Stimulated activated CD4-positive, alpha-beta T cell treated with anti-CD3 and anti-CD28 coated beads, TNF-alpha, amount 100 ng/mL, for 4 hours (primary cell): ENCODE results near the gene HVCN1.
A peak's percentile ranks its signal among the peaks of the same experiment; 100 is the strongest.

Experiments
- DNase-seq, 3 experiments: peaks; one replicate each; pipeline ENCODE4 v3.0.0-alpha.2; 2020; ENCODE audit warnings: low read depth in 3 of 3

The HVCN1 gene

DNA sequence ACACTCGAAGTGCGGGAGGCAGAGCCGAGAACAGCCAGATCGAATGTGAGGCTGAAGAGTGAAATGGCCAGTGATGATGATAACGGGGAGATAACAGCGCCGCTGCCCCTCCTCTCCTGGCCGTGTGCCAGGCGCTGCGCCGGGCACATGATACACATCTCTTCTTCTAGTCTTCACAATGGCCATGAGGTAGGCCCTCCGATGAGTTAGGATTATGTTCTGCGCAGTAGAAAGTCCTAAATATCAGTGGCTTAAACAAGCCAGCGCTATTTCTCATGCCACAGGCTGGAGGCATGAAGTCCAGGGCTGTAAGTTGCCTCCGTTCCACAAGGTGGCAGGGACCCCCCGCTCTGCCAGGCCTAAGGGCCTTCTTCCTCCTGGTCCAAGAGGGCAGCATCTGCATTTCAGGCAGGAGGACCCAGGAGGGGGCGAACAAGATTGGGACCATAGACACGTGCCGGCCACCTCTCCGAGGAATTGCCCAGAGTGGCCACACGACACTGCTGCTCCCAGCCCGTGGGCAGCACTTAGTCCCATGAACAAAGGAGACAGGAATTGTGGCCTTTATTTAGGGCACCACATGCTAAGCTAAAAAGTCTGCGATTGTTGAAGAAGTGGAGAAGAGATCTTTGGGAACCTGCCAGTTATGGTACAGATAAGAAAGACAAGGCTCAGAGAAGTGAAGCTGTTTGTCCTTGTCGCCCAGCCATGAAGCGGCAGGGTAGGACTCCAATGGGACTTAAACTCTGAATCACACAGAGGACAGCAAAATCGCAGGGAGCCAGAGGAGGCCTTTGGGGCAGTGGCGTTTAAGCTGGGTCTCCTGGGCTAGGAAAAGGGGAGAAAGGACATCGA lies 10.9 kb upstream of the HVCN1 start:
- DNase-seq: no peak

DNA sequence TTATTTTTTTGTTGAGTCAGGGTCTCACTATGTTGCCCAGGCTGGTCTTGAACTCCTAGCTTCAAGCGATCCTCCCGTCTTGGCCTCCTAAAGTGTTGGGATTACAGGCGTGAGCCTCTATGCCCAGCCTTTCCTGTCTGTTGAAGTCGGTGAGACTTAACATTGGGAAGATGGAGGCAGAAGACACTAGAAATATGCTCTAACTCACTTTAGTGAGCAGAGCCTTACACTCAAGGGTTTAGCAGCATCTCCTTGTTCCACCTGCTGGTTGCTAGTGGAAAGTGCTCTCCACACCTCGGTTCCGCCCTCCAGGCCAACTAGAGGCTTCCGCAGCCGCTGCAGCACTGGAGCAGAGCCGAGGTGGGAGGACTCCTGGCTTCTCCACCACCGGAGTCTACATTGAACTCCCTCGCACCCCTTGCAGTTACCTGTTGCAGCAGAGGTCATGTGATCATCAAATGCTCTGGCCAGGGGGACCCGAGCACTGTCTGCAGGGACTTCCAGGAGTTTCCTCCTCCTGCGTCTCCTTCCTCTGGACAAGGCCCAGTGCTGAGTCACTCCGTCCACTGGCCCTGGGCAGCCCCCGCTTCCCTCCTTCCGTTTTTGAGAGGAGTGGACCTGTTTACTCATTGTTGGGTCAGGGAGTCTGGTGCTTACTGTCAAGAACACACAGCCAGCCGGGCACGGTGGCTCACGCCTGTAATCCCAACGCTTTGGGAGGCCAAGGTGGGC lies 9.4 kb upstream of the HVCN1 start:
- DNase-seq: peak; percentile 34 to 54 (median 53)

DNA sequence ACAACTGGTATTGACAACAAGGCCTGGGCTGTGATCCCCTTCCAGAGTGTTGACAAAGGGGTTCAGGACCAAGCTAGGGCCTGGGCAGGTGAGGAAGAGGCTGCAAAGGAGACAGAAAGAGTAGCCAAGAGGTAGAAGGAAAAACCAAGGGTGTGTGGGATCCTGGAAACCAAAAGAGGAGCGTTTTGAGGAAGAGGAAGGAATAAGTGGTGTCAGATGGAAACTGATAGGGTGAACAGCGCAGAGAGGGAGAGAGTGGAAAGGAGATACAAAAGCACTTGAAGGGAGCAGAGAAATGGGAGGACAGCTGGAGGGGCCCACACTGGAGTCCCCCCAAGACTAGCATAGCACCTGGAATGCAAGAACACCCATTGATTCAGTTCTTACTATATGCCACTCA lies 8.3 kb upstream of the HVCN1 start:
- no peak for DNase-seq

DNA sequence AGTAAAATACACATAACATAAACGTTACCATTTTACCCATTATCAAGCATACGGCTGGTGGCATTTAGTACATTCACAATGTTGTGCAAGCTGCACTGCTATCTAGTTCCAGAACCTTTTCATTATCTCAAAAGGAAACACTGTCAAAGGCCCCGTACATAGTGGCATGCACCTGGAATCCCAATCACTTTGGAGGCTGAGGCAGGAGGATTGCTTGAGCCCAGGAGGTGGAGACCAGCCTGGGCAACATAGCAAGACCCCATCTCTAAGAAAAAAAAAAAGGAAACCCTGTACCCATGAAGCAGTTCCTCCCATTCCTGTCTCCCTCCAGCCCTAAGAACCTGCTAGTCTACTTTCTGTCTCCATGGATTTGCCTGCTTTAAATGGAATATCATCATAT lies 7.4 kb upstream of the HVCN1 start:
- DNase-seq: no peak

DNA sequence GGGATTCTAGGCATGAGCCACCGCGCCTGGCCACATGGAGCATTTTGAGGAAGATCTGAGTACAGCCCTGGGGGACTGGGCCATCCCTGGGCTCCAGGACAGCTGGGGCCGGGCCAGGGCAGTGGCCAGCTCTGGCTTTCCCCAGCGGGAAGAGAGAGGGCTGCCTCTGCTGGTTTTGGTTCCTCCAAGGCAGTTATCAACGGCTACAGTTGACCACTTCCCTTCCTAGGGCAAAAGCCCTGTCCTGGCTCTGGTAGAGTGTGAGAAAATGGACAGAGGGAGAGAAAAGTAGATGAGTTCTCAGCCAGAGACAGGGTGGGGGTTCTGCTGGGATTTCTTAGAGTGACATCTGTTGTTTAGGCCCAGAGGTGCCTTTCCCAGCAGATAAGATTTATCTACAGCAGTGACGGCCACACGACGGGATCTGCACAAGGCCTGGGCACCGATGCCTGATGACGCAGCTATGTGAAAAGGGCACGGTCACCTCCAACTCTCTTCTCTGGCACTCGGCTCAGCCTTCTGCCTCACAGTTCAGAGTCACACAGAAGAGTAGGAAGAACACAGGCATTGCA lies 5.5 kb upstream of the HVCN1 start:
- no peak for DNase-seq

DNA sequence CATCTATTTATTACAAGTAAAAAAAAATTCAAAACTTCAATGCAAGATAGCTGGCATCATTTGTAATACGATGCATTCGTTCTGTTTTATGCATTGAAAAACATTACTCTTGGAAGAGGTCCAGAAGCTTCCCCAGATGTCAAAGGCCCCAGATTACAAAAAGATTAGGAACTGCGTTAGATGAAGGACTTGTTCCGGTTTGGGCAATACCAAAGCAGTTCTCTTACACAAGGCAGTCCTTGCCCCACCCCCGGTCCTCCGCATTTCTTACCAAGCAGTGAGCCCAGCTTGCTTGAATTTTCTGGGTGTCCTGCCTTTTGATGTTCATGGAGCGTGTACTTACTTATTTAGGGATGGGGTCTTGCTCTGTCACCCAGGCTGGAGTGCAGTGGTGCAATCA lies 4.8 kb upstream of the HVCN1 start:
- no peak for DNase-seq

DNA sequence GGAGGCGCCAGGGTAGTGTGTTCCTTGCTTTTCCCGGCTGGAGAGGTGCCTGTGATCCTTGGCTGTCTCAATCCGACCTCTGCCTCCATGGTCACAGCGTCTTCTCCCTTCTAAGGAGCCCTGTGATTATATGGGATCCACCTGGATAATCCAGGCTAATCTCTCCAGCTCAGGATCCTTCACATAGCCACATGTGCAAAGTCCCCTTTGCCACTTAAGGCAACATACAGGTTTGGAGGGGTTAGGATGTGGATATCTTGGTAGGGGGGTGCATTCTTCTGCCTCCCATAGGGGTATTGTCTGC lies 1.2 kb upstream of the HVCN1 start:
- no peak for DNase-seq

DNA sequence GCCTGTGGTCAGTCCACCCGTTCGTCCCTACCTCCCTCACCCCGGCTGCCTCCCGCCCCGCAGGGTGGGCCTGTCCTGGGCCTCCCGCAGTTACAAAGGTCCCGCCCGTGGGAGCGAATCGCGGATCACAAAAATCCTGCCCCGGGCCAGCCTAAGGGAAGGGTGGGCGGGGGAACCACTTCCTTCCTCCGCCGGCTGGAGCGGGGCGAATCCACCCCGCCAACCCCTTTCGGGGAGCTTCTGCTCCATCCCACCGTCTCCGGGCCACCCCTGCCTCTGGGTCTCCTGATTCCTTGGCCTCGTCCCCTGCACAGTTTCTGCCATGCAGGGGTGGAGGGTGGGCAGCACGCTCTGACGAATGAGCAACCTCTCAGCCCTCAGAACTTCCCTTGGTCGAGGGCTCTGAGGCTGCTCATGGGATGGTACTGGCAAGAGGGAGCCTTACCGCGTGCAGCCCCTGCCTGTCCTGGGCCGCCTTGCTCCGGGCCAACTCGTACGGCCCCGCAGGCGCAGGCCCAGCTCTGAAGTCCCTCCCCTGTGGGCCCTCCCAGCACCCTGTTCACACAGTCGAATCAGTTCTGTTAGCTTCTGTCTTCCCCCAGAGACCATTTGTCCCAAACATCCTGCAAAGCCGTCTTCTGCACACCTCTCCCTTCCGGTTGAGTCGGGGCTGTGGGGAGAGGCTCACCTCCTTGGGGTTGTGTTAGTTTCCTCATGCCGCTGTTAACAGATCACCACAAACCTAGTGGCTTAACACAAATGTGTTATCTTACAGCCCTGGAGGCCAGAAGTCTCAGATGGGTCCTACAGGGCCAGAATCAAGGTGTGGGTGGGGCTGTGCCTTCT lies 589 bp upstream of the HVCN1 start:
- peak in 2 of 3 experiments; percentile 13 to 14 for DNase-seq

DNA sequence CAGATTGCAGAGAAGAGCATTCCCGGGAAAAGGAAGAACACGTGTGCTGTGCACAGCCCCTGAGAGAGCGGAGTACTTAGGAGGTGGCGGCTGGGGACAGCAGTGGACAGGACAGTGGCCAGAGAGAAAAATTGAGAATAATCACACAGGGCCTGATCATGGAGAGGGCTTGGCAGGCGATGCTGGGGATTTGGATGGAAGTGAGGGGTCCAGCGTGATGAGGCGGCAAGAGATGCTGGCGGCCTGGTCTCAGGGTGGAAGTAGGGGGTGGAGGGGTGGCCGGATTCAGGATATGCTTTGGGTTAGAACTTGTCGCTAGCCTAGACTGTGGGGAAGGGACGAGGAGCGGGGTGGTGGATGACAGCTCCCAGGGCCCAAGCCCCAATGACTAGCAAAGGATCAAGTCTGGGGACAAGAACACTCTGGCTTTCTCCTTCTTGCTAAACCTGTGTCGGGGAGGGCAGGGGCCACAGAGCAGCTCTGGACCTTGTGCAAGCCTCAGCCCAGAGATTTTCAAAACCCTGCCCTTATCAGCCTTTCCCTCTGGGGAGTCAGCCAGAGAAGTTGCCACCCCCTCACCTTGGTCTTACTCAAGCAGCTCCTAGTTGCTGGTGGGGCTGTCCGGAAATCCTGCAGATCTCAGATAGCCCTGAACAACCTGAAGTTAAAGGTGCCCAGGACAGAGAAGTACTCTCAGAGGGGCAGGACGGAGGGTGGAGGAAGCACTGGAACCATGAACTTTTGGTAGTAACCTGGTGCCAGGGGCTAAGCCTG lies 1.3 kb downstream of the HVCN1 start:
- no peak for DNase-seq

DNA sequence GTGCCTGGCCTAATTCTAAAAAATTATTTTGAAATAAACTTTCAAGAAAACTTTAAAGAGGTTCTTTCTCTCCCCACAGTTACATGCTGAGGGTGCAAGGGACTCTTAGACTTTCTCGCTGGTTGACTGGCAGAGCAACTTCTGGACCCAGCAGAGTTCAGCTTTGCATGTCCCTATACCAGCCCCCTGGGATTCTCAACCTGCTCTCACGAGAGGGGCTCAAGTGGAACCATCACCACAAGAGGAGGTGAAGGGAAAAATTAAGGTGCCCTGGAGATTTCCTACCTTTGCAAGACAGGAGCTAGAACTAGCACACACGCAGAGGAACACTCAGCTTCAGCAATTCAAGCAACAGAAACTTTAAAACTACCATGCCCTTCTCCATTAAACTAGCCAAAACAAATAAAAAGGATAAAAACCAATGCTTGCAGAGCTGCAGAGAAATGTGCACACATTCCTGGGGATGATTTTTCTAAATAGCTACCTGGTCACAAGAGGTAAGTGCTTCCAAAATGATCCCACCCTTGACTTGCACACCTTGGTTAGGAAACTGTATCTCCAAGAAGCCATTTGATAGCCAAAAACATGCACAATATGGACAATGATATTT lies 2.5 kb downstream of the HVCN1 start:
- no peak for DNase-seq

DNA sequence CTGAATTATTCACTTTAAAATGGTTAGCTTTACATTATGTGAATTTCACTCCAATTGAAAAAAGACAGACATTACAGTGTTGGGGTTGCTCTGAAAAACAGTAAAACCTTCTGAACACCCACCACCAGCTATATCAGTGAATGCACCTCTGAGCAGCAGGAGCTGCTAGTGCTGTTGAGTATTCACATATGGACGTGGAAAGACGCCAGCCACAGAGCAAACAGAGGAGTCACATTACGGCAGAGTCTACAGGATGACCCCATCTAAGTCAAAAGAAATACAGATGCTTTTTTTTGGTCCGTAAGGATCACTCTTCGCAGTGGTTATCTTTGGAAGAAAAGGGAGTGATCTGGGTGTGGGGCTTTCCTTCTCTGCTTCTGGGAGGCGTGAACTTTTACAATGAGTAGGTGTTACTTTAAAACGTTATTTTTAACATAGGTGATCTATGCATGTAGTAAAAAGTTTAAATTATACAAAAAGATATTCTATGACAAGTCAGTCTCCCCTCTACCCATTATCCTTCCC lies 4.5 kb downstream of the HVCN1 start:
- DNase-seq: no peak

DNA sequence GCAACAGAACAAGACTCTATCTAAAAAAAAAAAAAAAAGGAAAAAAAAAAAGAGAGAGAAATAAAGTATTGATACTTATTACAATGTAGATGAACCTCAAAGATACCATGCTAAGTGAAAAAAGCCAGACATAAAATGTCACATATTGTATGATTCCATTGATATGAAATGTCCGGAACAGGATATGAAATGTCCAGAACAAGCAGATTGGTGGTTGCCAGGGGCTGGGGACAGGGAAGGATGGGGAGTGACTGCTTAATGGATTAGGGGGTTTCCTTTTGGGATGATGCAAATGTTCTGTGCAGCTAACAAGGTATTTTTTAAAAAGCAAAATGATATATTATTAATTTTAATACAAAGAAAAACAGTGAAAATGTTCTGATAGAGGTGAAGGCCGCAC lies 5.0 kb downstream of the HVCN1 start:
- no peak for DNase-seq

DNA sequence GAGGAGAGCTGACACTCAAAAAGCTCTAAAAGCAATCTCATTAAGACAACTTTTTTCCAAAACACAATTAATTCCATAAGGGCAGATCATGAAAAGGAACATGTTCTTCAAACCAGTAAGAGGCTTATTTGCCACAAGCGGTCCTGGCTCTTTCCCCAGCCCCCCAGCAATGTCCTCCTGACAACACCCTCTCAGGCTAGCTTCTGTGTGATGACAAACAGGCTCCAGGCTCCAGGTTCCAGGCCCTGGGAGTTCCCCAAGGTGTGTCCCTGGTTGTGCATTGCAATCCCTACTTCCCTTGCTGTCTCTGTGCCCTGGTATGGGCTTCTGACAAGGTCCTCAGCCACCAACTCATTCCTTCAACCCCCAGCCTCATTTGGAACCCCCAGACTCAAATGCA lies 8.9 kb downstream of the HVCN1 start:
- no peak for DNase-seq

DNA sequence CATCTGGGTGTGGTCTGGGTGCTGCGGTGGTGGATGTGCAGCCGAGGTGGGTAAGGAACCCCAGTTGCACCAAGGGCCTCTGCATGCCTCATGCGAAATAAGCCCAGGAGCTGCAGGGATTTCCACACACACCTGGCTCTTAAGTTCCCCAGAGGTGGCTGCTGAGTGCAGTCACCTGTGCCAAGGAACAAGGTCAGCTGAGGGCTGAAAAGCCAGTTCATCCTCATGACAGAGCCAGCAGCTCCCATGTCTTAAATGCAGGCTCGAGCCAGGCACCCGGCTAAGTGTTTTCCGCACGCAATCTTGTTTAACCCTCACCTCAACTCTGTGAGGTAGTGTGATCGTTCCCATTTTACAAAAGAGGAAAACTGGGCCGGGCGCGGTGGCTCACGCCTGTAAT lies 9.7 kb downstream of the HVCN1 start:
- no peak for DNase-seq

DNA sequence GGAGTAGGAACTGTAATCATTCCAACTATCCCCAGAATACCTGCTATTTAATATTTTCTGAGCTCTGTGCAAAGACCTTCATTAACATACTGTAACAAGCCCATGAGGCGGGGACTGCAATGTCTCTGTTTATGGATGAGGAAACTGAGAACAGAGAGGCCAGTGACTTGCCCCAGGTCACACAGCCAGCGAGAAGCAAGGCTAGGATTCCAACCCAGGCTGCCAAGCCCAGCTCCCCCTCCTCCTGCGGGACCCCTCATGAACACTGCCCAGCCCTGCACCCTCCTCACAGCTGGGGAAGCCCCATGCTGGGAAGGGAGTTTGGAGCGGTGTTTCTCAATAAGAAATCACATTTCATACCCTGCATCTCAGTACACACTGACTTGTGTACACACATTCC lies 10.9 kb downstream of the HVCN1 start:
- DNase-seq: no peak

DNA sequence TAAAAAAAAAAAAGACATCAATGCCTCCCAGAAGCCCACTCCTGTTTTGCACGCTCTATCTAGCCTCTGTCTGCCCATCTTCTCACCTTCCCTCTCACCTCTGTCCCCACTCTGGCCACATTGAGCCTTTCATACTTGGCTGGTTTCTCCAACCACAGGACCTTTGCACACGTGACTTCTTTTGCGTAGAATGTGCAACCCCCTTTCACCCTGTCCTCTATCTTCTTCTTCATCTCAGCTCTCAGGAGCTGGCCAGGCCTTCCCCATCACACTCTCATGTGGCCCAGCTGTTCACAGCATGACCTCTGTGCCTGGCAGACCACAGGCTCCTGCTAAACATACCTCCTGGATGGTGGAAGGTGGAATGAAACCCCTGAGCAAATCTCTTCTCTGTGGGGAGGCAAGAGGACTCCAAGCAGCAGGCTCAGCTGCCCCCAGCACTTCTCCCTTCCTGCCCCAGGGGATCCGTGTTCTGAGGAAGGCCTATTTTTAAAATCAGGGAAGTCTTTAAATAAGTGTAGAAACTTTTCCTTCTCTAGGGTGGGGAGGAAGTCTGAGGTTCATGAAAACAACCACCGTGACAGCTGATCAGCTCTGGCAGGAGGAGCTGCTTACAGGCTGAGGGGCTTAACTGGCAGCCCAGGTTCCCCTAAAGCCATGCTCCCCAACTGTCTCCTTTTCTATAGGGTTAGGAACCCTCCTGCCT lies 11.6 kb downstream of the HVCN1 start:
- no peak for DNase-seq

DNA sequence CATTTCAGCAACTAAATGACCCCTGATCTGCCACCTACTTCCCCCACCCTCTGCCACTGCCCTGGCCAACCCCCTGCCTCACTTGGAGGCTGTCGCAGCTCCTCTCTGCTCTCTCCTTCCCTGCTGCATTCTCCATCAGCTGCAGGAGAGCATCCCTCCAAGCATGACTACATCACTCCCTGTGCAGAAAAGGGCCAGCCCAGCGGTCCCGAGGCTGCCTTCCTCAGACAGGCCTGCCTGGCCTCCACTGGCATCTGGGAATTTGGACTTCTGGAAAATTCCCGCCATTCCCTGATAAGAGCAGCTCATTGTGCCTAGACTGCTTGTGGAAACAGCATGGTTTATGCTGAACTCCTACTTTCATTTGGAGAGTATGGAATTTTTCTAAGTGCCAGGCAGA lies 12.7 kb downstream of the HVCN1 start:
- no peak for DNase-seq

DNA sequence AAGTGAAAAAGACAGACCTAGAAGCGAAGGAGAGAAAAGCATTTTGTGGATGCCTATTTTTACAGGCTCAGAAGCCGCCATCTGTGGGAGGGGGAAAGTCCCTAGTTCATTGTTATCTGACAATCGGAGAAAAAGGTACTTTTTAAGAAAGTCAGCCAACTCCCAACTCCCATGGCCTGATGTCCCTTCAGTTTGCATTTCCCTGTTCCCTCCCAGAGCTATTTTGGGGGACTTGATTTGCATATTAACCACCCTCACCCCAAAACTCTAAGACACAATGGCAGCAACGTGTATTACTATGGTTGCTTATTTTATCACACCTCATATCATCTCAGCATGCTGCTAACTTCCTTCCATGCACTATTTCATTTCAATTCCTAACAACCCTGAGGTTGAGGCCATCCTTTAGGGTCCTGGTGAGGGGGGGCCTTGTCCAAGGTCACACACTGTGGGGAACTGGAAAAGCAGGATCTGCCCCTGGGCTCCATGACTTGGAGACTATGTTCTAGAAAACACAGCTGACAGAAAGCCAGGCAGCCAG lies 18.7 kb downstream of the HVCN1 start:
- DNase-seq: peak in 1 of 3 experiments; percentile 24

DNA sequence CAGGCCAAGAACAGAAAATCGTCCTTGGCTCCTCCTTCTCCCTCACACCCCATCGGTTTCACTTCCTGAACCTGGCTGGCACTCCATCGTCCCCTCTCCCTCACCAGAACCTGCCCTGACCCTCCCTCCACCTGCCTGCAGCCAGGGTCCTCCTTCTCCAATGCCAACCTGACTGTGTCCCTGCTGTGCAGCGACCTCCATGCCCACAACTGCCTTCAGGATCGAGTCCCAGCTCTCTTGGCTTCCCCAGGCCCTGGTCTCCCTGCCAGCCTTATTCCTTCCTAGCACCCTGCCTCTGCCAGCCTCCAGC lies 19.8 kb downstream of the HVCN1 start:
- DNase-seq: no peak
